SU-DHL-6 (cell line): Measurements from ENCODE around the gene KRTAP12-1.

Experiments used
- H2AFZ ChIP-seq: fragments of 200-600 bp; sonication (generic); 2 replicates; pipeline ENCODE4 v1.6.1; 2014; ENCODE audit warnings: low read depth, mild to moderate bottlenecking, moderate library complexity, mixed read lengths, antibody characterized with exemption, low read length; ENCODE audit not compliant: severe bottlenecking
- H3F3A ChIP-seq: fragments of 200-600 bp; shearing (Covaris generic); 2 replicates; pipeline ENCODE4 v1.6.0; 2016; ENCODE audit warnings: antibody characterized with exemption, mild to moderate bottlenecking; ENCODE audit not compliant: insufficient read depth
- H3K27ac ChIP-seq: fragments of 200-600 bp; sonication (generic); 2 replicates; pipeline ENCODE4 v1.5.1; 2016; ENCODE audit warnings: low read depth, mild to moderate bottlenecking, low read length, moderate library complexity, mixed read lengths
- H3K27me3 ChIP-seq: fragments of 200-600 bp; sonication (generic), shearing (Covaris generic); 2 replicates; pipeline ENCODE4 v1.6.0; 2014; ENCODE audit warnings: mild to moderate bottlenecking, low read length
- H3K36me3 ChIP-seq: fragments of 200-600 bp; sonication (generic); 2 replicates; pipeline ENCODE4 v1.6.1; 2014; ENCODE audit warnings: mild to moderate bottlenecking, low read length, mixed read lengths
- H3K4me2 ChIP-seq: fragments of 300-600, 200-600 bp; shearing (Covaris generic), sonication (generic); 2 replicates; pipeline ENCODE4 v1.6.0; 2014; ENCODE audit warnings: low read length, low read depth, mild to moderate bottlenecking; ENCODE audit not compliant: poor library complexity, severe bottlenecking
- H3K4me3 ChIP-seq: fragments of 200-600 bp; sonication (generic); 2 replicates; pipeline ENCODE4 v1.5.1; 2014; ENCODE audit warnings: antibody characterized with exemption, low read length, mild to moderate bottlenecking, mixed read lengths; ENCODE audit not compliant: insufficient read depth, poor library complexity, severe bottlenecking
- H3K79me2 ChIP-seq: fragments of 200-600 bp; sonication (generic); 2 replicates; pipeline ENCODE4 v1.6.1; 2014; ENCODE audit warnings: mild to moderate bottlenecking, low read length, moderate library complexity; ENCODE audit not compliant: insufficient read depth
- H3K9ac ChIP-seq: fragments of 200-600 bp; sonication (generic); 2 replicates; pipeline ENCODE4 v1.7.0; 2014; ENCODE audit warnings: mild to moderate bottlenecking, low read length
- H3K9me2 ChIP-seq: fragments of 200-600 bp; sonication (generic); replicated peaks from 2 replicates; pipeline ENCODE4 v1.6.1; 2014; ENCODE audit warnings: low read length; ENCODE audit not compliant: insufficient read depth
- H3K9me3 ChIP-seq: fragments of 200-600 bp; sonication (generic); 2 replicates; pipeline ENCODE4 v1.6.1; 2014; ENCODE audit warnings: low read length, mixed read lengths; ENCODE audit not compliant: insufficient read depth
- H4K20me1 ChIP-seq: fragments of 200-600 bp; sonication (generic); 2 replicates; pipeline ENCODE4 v1.6.1; 2014; ENCODE audit warnings: low read depth, mild to moderate bottlenecking, antibody characterized with exemption, low read length, moderate library complexity, mixed read lengths
- EZH2phosphoT487 ChIP-seq: fragments of 200-600 bp; sonication (generic), shearing (Covaris generic); conservative IDR thresholded peaks from 2 replicates; pipeline ENCODE4 v1.6.1; 2018; ENCODE audit warnings: mild to moderate bottlenecking, antibody characterized with exemption, low read length, moderate library complexity, mixed read lengths
- TF ChIP-seq, protein P1 (sequence below): fragments of 200-600 bp; sonication (generic); IDR thresholded peaks from one replicate; pipeline ENCODE4 v1.5.1; 2017; ENCODE audit warnings: antibody characterized with exemption, mild to moderate bottlenecking, low read length, moderate library complexity; ENCODE audit not compliant: insufficient read depth, poor library complexity, severe bottlenecking

The KRTAP12-1 gene

GRCh38 chr21:44650265-44650972 lies 31.5 kb downstream of the KRTAP12-1 start:
- H3K9me3 ChIP-seq: no peaks in the 10 kb centered on the region

DNA sequence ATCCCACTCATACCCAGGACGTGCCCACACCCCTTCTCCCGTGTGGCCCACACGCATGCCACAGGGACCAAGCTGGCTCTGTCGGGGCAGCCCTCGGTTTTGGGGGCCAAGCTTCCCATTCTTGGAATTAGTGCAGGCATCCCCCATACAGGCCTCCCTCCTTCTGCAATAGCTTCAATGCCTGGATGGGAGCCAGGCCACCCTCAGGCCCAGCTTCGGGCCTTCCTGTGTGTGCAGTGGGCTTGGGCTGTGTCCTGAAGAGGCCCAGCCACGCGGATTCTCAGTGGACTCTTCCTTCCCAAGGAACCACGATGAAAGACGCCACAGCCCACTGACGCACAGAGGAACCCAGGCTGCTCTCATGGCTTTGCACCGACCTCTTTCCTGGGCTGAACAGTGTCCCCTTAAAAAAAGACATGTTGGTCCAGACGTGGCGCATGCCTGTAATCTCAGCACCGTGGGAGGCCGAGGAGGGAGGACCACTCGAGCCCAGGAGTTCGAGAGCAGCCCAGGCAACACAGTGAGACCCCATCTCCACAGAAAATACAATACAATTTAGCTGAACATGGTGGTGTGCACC lies 32.4 kb downstream of the KRTAP12-1 start:
- Histone ChIP-seq H3K27me3 (no peaks in the 10 kb centered on the region), H3K9ac (no peak overlapping the region), H3K9me3 (peaks cover 5% of the 10 kb centered on the region; the same call in 1 of the 2 replicates), H3K9me2 (no peaks in the 10 kb centered on the region), H3K27ac (no peak overlapping the region), H3K79me2 (no peaks in the 10 kb centered on the region), H4K20me1 (no peaks in the 10 kb centered on the region), H3K36me3 (no peaks in the 10 kb centered on the region), H2AFZ (no peak overlapping the region), H3K4me2 (no peak overlapping the region), H3F3A (no peaks in the 10 kb centered on the region), H3K4me3 (no peak overlapping the region)
- TF ChIP-seq, protein P1, sequence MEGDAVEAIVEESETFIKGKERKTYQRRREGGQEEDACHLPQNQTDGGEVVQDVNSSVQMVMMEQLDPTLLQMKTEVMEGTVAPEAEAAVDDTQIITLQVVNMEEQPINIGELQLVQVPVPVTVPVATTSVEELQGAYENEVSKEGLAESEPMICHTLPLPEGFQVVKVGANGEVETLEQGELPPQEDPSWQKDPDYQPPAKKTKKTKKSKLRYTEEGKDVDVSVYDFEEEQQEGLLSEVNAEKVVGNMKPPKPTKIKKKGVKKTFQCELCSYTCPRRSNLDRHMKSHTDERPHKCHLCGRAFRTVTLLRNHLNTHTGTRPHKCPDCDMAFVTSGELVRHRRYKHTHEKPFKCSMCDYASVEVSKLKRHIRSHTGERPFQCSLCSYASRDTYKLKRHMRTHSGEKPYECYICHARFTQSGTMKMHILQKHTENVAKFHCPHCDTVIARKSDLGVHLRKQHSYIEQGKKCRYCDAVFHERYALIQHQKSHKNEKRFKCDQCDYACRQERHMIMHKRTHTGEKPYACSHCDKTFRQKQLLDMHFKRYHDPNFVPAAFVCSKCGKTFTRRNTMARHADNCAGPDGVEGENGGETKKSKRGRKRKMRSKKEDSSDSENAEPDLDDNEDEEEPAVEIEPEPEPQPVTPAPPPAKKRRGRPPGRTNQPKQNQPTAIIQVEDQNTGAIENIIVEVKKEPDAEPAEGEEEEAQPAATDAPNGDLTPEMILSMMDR: no peak
- TF ChIP-seq EZH2phosphoT487: no peak

More at GRCh38 chr21:44650265-44650972, 31.5 kb downstream of the KRTAP12-1 start:
- Histone ChIP-seq H4K20me1 (no peaks in the 10 kb centered on the region), H3K9me2 (no peaks in the 10 kb centered on the region), H3K27ac (no peak overlapping the region), H3K36me3 (no peaks in the 10 kb centered on the region), H3F3A (no peaks in the 10 kb centered on the region), H3K4me2 (no peak overlapping the region), H3K9ac (no peak overlapping the region), H3K79me2 (no peaks in the 10 kb centered on the region), H2AFZ (no peak overlapping the region), H3K4me3 (no peak overlapping the region), H3K27me3 (no peaks in the 10 kb centered on the region)
- TF ChIP-seq, protein P1: no peak
- no peak for TF ChIP-seq EZH2phosphoT487

- Histone ChIP-seq H3K79me2 (no peaks in the 10 kb centered on the region), H3K4me3 (no peak overlapping the region), H2AFZ (no peak overlapping the region), H4K20me1 (no peaks in the 10 kb centered on the region), H3F3A (no peaks in the 10 kb centered on the region), H3K27ac (no peak overlapping the region), H3K36me3 (no peaks in the 10 kb centered on the region), H3K9ac (no peak overlapping the region), H3K4me2 (no peak overlapping the region), H3K9me2 (no peaks in the 10 kb centered on the region), H3K9me3 (peaks cover 11% of the 10 kb centered on the region; the same call in 1 of the 2 replicates), H3K27me3 (no peaks in the 10 kb centered on the region)
- TF ChIP-seq EZH2phosphoT487: no peak
- TF ChIP-seq, protein P1: no peak
Observed at GRCh38 chr21:44648557-44649311, 33.2 kb downstream of the KRTAP12-1 start.
